ENCODE data around the gene H2BW2.
"Not testable (repeated sequence)": the region's sequence is repeated elsewhere in the genome, so short reads cannot be mapped to it uniquely, and the experiment has no call there.

The H2BW2 gene

DNA sequence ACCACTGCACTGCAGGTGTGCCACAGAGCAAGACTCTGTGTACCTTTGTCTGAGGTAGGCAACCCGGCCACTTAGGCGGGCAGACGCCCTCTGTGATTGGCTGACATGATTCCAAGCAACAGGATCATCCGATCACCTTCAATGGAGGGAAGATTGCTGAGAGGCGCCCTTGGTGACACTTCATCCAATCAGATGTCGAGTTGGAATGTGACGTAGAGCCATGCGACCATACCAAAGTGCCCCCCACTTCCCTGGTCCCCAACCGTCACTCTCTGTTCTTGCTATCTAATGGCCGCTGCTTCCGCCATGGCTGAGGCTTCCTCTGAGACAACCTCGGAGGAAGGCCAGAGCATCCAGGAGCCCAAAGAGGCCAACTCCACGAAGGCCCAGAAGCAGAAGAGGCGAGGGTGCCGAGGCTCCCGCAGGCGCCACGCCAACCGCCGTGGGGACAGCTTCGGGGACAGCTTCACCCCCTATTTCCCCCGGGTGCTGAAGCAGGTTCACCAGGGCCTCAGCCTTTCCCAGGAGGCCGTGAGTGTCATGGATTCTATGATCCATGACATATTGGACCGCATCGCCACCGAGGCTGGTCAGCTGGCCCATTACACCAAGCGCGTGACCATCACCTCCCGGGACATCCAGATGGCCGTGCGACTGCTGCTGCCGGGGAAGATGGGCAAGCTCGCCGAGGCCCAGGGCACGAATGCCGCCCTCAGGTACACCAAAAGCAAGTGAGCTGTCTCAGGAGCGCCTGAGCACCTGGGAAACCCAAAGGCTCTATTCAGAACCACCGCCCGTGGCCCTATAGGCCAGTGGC is at the start of gene H2BW2:
TSS of gene H2BW2 (plus strand) at position 268 of the 817 bp plus-strand sequence. CDS start at position 307, 39 bp downstream.
- no peak for DNase-seq

GRCh38 chrX:103999234-103999633 is 40.5 kb upstream of the H2BW2 start:
- no peak for DNase-seq

- no peak for DNase-seq
Observed at GRCh38 chrX:104008831-104009230, 30.9 kb upstream of the H2BW2 start.

- no peak for DNase-seq
Observed at GRCh38 chrX:104013158-104013557, 26.6 kb upstream of the H2BW2 start.

GRCh38 chrX:104013606-104014005 is 26.1 kb upstream of the H2BW2 start, which contains the start of gene H2BW1:
TSS of gene H2BW1 (minus strand) at chrX:104013708. CDS start at chrX:104013576, 132 bp downstream.
- no peak for DNase-seq

DNA sequence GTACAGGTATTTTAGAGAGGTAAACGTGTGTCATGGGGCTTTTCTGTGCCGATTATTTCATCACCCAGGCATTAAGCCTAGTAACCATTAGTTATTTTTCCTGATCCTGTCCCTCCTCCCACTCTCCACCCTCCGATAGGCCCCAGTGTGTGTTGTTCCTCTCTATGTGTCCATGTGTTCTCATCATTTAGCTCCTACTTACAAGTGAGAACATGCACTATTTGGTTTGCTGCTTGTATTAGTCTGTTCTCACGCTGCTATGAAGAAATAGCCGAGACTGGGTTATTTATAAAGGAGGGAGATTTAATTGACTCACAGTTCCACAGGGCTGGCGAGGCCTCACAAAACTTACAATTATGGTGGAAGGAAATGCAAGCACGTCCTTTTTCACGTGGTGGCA is 24.2 kb upstream of the H2BW2 start:
- DNase-seq: not testable (repeated sequence)

DNA sequence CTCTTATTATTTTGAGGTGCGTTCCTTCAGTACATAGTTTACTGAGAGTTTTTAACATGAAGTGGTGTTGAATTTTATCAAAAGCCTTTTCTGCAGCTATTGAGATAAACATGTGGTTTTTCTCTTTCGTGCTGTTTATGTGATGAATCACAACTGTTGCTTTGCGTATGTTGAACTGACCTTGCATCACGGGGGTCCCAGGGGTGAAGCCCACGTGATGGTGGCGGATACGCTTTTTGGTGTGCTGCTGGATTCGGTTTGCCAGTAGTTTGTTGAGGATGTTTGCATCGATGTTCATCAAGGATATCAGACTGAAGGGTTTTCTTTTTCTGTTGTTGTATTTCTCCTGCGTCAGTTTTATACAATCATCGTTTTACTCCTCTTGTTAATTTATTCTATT is 21.6 kb upstream of the H2BW2 start:
- DNase-seq: no peak

DNA sequence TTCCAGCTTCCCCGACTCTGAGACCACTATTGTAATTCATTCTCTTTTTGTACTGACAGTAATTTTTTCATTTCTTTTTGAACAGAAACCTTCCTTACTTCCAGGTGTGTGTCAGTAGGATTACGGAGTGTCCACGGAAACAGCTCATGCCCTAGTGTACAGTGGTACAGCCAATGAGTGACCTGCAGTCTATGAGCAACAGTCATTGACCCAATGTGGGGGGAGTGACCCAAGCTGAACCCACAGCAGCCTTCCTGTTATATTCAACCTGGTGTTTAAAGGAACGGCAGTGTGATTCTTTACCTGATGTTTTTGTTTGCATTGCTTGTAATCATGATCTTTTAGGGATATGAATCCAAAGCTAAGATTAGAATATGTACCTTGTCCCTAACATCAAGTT is 1.2 kb downstream of the H2BW2 start:
- DNase-seq: no peak

DNA sequence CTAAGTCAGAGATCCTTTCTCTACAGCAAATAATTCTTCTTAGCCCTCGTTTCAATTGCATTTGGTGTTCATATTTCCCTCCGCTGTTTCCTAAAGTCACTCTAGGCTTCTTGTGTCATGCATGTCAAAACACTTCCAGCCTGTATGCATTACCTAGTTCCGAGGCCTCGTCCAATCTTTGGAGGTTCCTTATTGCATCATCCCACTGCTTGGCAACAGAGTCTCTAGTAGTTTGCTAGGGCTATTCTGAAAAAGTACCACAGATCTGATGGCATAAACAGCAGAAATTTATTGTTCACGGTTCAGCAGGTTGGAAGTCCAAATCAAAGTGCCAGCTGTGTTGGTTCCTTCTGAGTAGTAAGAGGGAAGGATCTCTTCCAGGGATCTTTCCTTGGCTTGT is 5.9 kb downstream of the H2BW2 start:
- DNase-seq: no peak

DNA sequence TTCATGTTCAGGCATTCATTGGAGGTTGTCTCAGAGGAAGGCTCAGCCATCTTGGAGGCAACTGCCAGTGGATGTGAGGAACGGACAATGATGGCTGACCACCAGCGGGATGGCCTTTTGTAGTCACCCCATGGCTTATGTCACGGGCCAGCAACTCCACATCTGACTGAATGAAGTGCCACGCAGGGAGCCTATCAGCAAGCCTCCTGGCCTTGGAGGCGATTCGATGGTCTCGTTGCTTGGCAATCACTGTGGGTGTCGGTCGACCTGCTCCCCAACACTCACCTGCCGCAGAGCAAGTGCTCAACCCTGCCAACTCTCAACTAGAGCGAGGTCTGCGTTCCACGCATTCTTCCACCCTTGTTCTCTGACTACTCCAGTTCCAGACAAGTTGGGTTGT is 7.4 kb downstream of the H2BW2 start:
- no peak for DNase-seq

- not testable (repeated sequence) for DNase-seq
Observed at GRCh38 chrX:104054956-104055355, 15.2 kb downstream of the H2BW2 start.

DNA sequence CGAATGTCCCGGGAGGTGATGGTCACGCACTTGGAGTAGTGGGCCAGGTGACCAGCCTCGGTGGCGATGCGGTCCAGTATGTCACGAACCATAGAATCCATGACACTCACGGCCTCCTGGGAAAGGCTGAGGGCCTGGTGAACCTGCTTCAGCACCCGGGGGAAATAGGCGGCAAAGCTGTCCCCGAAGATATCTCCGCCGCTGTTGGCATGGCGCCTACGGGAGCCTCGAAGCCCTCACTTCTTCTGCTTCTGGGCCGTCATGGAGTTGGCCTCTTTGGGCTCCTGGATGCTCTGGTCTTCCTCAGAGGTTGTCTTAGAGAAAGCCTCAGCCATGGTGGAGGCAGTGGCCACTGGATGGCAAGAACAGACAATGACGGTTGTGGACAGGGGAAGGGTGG is 22.9 kb downstream of the H2BW2 start:
- not testable (repeated sequence) for DNase-seq

DNA sequence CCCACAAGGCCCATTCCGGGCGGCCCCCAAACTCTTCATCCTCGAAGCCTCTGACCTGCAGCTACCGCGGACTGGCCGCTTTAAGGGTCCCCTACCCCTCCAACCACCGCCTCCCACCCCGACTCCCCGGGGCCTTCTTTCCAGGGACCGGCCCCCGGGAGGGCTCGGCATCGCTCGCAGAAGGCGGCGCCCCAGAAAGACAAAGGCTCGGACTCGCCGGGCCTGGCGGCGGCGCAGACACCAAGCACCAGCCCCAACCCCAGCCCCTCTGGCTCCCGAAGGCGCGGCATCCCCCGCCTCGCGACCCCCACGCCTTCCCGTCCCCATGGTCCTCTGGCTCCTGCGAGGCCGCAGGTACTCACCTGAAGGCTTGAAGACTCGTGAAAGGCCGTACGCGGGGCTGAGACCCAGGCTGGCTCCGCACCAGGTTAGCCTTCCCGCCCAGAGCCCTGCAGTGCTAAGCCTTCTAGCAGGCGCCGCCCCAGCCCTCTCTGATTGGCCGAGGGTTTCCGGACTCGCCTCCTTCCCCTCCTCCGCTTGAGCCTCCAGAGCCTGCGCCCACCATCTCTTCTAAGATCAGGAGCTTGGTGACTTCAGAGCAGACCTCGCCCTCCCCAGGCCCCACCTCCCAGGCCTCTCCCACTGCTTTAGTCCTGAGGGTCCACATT is 36.2 kb downstream of the H2BW2 start, which contains the start of gene TMSB15C:
TSS of gene TMSB15C (minus strand) at position 459 of the 668 bp plus-strand sequence.
- not testable (repeated sequence) for DNase-seq

GRCh38 chrX:104077854-104078253 is 38.1 kb downstream of the H2BW2 start:
- DNase-seq: not testable (repeated sequence)

GRCh38 chrX:104084063-104084462 is 44.3 kb downstream of the H2BW2 start:
- no peak for DNase-seq

DNA sequence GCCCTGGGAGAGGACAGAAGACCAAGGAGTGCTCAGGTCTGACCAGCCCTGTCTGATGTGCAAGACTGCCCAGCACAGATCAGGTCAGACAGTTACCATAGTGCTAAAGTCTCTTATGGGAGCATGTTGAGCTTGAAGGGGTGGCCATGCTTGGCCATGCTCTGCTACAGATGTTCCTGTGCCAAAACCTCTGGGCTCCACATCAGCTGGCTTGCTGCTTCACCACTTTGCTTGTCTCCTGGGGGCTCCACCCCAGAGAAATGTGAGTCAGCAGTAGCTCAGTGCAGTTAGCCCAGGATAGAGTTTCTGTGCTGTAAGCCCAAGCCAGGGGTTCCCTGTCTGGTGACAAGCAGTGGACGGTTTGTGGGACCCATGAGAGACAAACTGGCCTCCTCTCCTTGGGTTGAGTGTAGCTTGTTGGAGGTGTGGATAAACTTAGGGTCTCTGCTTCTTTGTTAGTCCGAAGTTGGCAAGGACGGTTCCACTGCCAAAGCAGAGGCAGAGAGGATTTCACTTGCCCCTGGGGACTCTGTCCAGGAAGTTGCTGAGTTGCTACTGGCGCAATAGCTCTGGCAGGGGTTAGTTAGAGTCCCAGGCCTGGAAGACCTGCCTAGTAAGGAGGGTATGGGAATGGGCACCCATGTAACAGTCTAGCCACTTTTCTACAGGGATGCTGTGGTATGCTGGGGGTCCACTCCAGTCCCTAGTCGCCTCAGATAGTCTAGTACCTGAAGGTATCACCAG is 45.0 kb downstream of the H2BW2 start:
- no peak for DNase-seq

DNA sequence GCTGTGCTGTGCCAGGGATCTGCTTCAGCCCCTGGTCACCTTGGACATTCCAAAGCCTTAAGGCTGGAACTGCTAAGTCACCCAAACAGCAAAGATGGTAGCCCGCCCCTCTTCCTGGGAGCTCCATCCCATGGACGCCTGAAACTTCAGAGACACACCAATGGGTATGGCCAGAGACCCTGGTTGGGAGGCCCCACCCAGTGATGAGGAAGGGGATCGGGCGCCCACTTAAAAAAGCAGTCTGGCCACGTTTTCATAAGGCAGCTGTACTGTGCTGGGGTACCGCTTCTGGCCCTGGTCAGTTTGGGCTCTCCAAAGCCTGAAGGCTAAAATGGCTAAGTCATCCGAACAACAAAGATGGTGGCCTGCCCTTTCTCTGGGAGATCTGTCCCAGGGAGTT is 45.7 kb downstream of the H2BW2 start:
- DNase-seq: no peak

DNA sequence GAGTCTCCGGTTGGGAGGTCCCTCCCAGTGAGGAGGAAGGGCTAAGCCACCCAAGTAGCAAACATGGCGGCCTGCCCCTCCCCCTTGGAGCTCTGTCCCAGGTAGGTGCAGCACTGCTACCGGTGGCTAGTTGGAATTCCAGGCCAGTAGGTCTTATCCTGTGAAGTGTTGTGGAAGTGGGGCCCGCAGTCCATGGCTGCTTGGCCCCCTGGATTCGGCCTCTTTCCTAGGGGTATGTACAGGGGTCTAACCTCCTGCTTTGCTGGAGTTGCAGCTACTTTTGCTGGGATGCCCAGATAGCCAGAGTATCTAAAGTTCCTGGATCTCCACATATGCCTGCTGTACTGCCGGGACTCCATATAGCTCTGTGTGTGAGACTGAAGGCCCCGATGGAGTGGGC is 46.2 kb downstream of the H2BW2 start:
- no peak for DNase-seq
